ENCODE results near the gene PRKAA1.

The PRKAA1 gene

GRCh38 chr5:40746703-40747102, 51.5 kb downstream of the PRKAA1 start:
- no peak for TF ChIP-seq ZNF19 (tag by site-specific recombination; IDR thresholded peaks at IDR 0.05; ENCODE audit: low read depth)
- TF ChIP-seq PRDM10 (tag by site-specific recombination; IDR thresholded peaks at IDR 0.05), result no peak
- TF ChIP-seq ZNF792 (tag by site-specific recombination; IDR thresholded peaks at IDR 0.05), result no peak
- no peak for TF ChIP-seq HOXA7 (CRISPR knock-in tag; IDR thresholded peaks at IDR 0.05; ENCODE audit: borderline replicate concordance)
- TF ChIP-seq ZNF157 (tag by site-specific recombination; IDR thresholded peaks at IDR 0.05), result no peak
- no peak for TF ChIP-seq ZNF670 (tag by site-specific recombination; IDR thresholded peaks at IDR 0.05; ENCODE audit: low read depth)
- no peak for TF ChIP-seq KLF8 (tag by site-specific recombination; IDR thresholded peaks at IDR 0.05)
- Histone ChIP-seq H3K4me3 (ENCODE audit: low read depth, low read length) (no peak overlapping the region), H3K27ac (ENCODE audit: extremely low read depth, low read depth, low read length) (no peak overlapping the region), H3K36me3 (ENCODE audit: control insufficient read depth in 2 of 2, insufficient read depth in 1 of 2, low read length in 2 of 2) (peaks cover 3 to 25% of the 10 kb centered on the region in 2 experiments), H3K4me1 (ENCODE audit: control insufficient read depth, insufficient read depth, low read length) (peaks cover 2% of the 10 kb centered on the region; the same call in 1 of the 2 replicates), H3K9me3 (ENCODE audit: control insufficient read depth, insufficient read depth, low read depth, low read length) (no peaks in the 10 kb centered on the region)
- POLR2A ChIA-PET, result no interaction called here
- CTCF ChIA-PET, result interaction anchor here (1.3 to 2.0 kb wide), 3 partner anchors 8 to 51 kb away, joined by 4 to 8 read pairs (median 5); partner anchors contain the start of gene PRKAA1

GRCh38 chr5:40743771-40744170, 54.4 kb downstream of the PRKAA1 start:
- no peak overlapping the region for H3K27ac ChIP-seq (ENCODE audit: extremely low read depth, low read depth, low read length)
- no peak for TF ChIP-seq ZXDB (tag by site-specific recombination; IDR thresholded peaks at IDR 0.05)
- no peak for TF ChIP-seq ZNF704 (tag by site-specific recombination; IDR thresholded peaks at IDR 0.05)
- TF ChIP-seq ZNF449 (tag by site-specific recombination; IDR thresholded peaks at IDR 0.05), result no peak
- TF ChIP-seq ZNF146 (tag by site-specific recombination; IDR thresholded peaks at IDR 0.05), result no peak
- no peak for TF ChIP-seq ZNF580 (tag by site-specific recombination; IDR thresholded peaks at IDR 0.05)
- no peak for TF ChIP-seq ZNF24 (tag by site-specific recombination; IDR thresholded peaks at IDR 0.05)
- no peak for TF ChIP-seq ZNF621 (tag by site-specific recombination; IDR thresholded peaks at IDR 0.05)
- TF ChIP-seq ZNF585B (tag by site-specific recombination; IDR thresholded peaks at IDR 0.05), result no peak
- no peak for TF ChIP-seq ZNF169 (tag by site-specific recombination; IDR thresholded peaks at IDR 0.05)
- no peak for TF ChIP-seq ZNF292 (tag by site-specific recombination; IDR thresholded peaks at IDR 0.05; ENCODE audit: borderline replicate concordance, low read depth)
- TF ChIP-seq ZNF768 (tag by site-specific recombination; IDR thresholded peaks at IDR 0.05), result no peak
- TF ChIP-seq ZNF335 (tag by site-specific recombination; conservative IDR thresholded peaks at IDR 0.05), result no peak
- no peak for TF ChIP-seq ZFP69B (tag by site-specific recombination; IDR thresholded peaks at IDR 0.05)
- no peak for TF ChIP-seq ZBTB10 (tag by site-specific recombination; IDR thresholded peaks at IDR 0.05)
- CTCF ChIA-PET, result interaction anchor here (0.6 to 1.0 kb wide), 4 partner anchors 9 to 135 kb away, joined by 3 to 5 read pairs (median 3); no protein-coding TSS in a partner anchor
- POLR2A ChIA-PET, result no interaction called here
- H3K4me1 ChIP-seq (ENCODE audit: control insufficient read depth, insufficient read depth, low read length), result peaks cover 2% of the 10 kb centered on the region; the same call in 1 of the 2 replicates
- H3K36me3 ChIP-seq (ENCODE audit: control insufficient read depth in 2 of 2, insufficient read depth in 1 of 2, low read length in 2 of 2), result peaks cover 19 to 36% of the 10 kb centered on the region in 2 experiments
- H3K4me3 ChIP-seq (ENCODE audit: low read depth, low read length), result no peak overlapping the region
- no peaks in the 10 kb centered on the region for H3K9me3 ChIP-seq (ENCODE audit: control insufficient read depth, insufficient read depth, low read depth, low read length)

Measured in HEK293 (cell line).